ENCODE results near the gene SMAD6.

DNA sequence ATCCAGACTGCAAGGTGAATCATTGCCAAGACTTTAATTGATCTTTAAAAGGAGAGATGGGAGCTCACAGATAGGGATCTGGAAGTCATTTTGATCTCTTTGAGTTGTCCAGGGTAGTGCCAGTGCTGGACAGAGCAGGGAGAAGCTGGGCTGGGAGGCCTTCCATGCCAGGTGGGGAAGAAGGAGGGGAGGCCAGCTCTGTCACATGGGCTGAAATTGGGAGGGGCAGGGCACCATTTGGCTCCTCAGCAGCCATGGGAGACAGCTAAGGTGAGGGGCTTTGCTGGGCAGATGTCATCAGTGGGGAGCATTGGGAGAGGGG lies 23.4 kb downstream of the SMAD6 start:
- TF ChIP-seq POLR2A (IDR thresholded peaks at IDR 0.05) = no peak
- TF ChIP-seq, protein P1, sequence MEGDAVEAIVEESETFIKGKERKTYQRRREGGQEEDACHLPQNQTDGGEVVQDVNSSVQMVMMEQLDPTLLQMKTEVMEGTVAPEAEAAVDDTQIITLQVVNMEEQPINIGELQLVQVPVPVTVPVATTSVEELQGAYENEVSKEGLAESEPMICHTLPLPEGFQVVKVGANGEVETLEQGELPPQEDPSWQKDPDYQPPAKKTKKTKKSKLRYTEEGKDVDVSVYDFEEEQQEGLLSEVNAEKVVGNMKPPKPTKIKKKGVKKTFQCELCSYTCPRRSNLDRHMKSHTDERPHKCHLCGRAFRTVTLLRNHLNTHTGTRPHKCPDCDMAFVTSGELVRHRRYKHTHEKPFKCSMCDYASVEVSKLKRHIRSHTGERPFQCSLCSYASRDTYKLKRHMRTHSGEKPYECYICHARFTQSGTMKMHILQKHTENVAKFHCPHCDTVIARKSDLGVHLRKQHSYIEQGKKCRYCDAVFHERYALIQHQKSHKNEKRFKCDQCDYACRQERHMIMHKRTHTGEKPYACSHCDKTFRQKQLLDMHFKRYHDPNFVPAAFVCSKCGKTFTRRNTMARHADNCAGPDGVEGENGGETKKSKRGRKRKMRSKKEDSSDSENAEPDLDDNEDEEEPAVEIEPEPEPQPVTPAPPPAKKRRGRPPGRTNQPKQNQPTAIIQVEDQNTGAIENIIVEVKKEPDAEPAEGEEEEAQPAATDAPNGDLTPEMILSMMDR (IDR thresholded peaks at IDR 0.05) = no peak

All from body of pancreas (tissue), 4 donors.